ENCODE data around the gene ZBTB3. TPM values are rescaled to one million over a fixed set of nuclear protein-coding genes. Genes with fewer than 3 reads are reported as not detected.
A peak's percentile ranks its signal among the peaks of the same experiment; 100 is the strongest.
"Not testable (repeated sequence)": the region's sequence is repeated elsewhere in the genome, so short reads cannot be mapped to it uniquely, and the experiment has no call there.

ZBTB3 gene
- total RNA-seq, 3 donors from 2014 or later (not counting 1 experiment from before 2014, with no cell fraction given): 5.4 to 9.6 (median 8.8) TPM

DNA sequence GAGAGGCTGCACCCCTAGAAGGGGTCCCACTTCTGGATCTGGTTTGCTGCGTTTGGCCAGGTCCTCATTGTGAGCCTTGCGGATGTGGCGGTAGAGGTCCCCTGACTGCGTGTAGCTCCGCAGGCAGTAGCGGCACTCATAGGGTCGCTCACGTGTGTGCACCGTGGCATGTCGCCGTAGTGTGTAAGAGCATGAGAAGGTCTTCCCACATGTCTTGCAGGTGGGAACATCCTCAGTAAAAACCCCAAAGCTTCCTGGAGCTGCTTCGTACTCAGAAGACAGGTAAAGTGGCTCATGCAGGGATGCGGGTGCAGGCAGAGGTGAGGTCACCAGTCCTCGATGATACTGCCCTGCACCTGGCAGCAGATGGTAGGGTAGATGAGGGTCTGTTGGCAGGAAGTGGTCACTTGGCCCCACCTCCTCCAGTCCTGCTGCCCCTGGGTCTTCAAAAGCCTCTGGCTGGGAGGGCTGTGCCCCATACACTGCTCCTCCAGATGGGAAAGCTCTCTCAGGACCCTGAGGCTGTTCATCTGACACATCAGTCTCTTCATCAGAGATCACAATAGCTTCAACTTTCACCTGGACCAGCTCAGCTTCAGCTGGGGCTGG is 1.7 kb downstream of the ZBTB3 start:
- Mint-ChIP-seq H3K36me3 (no peaks in the 10 kb centered on the region), H3K9me3 (no peaks in the 10 kb centered on the region), H3K4me3 (peak overlapping the region; percentile 49), H3K4me1 (peaks cover 9 to 13% of the 10 kb centered on the region in 2 donors), H3K27me3 (ENCODE audit: low read depth in 2 of 2) (no peaks in the 10 kb centered on the region), H3K27ac (peak overlapping the region in 1 of 2 donors; percentile 14)
- H3K27ac ChIP-seq (ENCODE audit: low read length): no peak overlapping the region
- H3K4me1 ChIP-seq (ENCODE audit: control insufficient read depth, insufficient read depth, low read length): peaks cover 22% of the 10 kb centered on the region
- intact Hi-C loops (cut with micrococcal nuclease): no loop called here
- no peaks in the 10 kb centered on the region for H3K27me3 ChIP-seq (ENCODE audit: control insufficient read depth, insufficient read depth, low read length)
- H3K36me3 ChIP-seq (ENCODE audit: control insufficient read depth, insufficient read depth, low read length): peaks cover 6% of the 10 kb centered on the region
- H3K4me3 ChIP-seq (ENCODE audit: low read length): no peak overlapping the region
- ATAC-seq: no peak
- 94% methylated on average over 14 of the region's 14 CpGs for WGBS (ENCODE audit: insufficient coverage)
- no peak for DNase-seq
- H3K9me3 ChIP-seq (ENCODE audit: control insufficient read depth, insufficient read depth, low read length): no peaks in the 10 kb centered on the region
- TF ChIP-seq, protein P1, sequence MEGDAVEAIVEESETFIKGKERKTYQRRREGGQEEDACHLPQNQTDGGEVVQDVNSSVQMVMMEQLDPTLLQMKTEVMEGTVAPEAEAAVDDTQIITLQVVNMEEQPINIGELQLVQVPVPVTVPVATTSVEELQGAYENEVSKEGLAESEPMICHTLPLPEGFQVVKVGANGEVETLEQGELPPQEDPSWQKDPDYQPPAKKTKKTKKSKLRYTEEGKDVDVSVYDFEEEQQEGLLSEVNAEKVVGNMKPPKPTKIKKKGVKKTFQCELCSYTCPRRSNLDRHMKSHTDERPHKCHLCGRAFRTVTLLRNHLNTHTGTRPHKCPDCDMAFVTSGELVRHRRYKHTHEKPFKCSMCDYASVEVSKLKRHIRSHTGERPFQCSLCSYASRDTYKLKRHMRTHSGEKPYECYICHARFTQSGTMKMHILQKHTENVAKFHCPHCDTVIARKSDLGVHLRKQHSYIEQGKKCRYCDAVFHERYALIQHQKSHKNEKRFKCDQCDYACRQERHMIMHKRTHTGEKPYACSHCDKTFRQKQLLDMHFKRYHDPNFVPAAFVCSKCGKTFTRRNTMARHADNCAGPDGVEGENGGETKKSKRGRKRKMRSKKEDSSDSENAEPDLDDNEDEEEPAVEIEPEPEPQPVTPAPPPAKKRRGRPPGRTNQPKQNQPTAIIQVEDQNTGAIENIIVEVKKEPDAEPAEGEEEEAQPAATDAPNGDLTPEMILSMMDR (IDR thresholded peaks at IDR 0.05): no peak

DNA sequence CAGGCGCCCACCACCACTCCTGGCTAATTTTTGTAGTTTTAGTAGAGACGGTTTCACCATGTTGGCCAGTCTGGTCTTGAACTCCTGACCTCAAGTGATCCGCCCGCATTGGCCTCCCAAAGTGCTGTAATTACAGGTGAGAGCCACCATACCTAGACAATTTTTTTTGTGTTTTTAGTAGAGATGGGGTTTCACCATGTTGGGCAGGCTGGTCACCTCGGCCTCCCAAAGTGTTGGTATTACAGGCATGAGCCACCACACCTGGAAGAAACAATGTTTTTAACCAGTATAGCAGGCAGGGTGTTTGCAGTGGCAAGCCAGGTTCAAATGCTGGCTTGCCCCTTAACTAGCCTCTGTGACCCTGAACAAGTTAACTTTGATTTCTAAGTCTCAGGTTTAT is 4.0 kb downstream of the ZBTB3 start:
- H3K27ac ChIP-seq (ENCODE audit: low read length); intact Hi-C loops (cut with micrococcal nuclease); H3K4me3 ChIP-seq (ENCODE audit: low read length); H3K36me3 ChIP-seq (ENCODE audit: control insufficient read depth, insufficient read depth, low read length); H3K27me3 Mint-ChIP-seq (ENCODE audit: low read depth in 2 of 2); H3K27ac Mint-ChIP-seq; DNase-seq; H3K27me3 ChIP-seq (ENCODE audit: control insufficient read depth, insufficient read depth, low read length); ATAC-seq; H3K36me3 Mint-ChIP-seq; H3K4me3 Mint-ChIP-seq; H3K9me3 ChIP-seq (ENCODE audit: control insufficient read depth, insufficient read depth, low read length); H3K9me3 Mint-ChIP-seq: not testable (repeated sequence)
- peaks cover 9 to 13% of the 10 kb centered on the region in 2 donors for H3K4me1 Mint-ChIP-seq
- over 99% methylated on average over 5 of the region's 5 CpGs for WGBS (ENCODE audit: insufficient coverage)
- H3K4me1 ChIP-seq (ENCODE audit: control insufficient read depth, insufficient read depth, low read length): peaks cover 22% of the 10 kb centered on the region

DNA sequence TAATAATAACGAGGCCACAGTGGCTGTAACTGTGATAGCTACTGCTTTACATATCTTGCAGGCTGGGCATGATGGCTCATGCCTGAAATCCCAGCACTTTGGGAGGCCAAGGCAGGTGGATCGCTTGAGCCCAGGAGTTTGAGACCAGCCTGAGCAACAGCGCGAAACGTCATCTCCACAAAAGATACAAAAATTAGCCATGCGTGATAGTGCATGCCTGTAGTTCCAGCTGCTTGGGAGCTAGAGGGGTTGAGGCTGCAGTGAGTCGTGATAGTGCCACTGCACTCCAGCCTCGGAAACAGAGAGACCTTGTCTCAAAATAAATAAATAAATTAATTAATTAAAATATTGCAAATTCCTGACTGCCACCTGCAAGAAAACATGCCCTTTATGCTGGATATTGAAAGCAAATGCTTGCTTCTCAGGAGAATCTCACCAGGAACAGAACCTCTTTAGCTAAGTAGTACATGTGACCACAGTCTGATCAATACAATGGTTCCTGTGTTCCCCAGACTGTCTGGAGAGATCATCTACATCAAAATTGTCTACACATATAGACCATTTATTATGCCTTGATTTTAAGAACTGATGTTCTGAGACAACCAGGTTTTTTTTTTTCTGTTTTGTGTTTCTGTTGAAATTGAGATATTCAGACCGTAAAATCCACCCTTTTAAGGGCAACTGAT is 6.3 kb downstream of the ZBTB3 start:
- no peak overlapping the region for H3K4me3 Mint-ChIP-seq
- H3K4me1 Mint-ChIP-seq: peaks cover 0 to 6% of the 10 kb centered on the region in 2 donors
- Histone ChIP-seq H3K27me3 (ENCODE audit: control insufficient read depth, insufficient read depth, low read length) (no peaks in the 10 kb centered on the region), H3K9me3 (ENCODE audit: control insufficient read depth, insufficient read depth, low read length) (no peaks in the 10 kb centered on the region), H3K27ac (ENCODE audit: low read length) (no peak overlapping the region), H3K36me3 (ENCODE audit: control insufficient read depth, insufficient read depth, low read length) (peaks cover 6% of the 10 kb centered on the region), H3K4me3 (ENCODE audit: low read length) (no peak overlapping the region), H3K4me1 (ENCODE audit: control insufficient read depth, insufficient read depth, low read length) (peaks cover 5% of the 10 kb centered on the region)
- 96% methylated on average over 6 of the region's 9 CpGs for WGBS (ENCODE audit: insufficient coverage)
- H3K27me3 Mint-ChIP-seq (ENCODE audit: low read depth in 2 of 2): no peaks in the 10 kb centered on the region
- ATAC-seq (no peak), DNase-seq (no peak)
- no peaks in the 10 kb centered on the region for H3K36me3 Mint-ChIP-seq
- H3K27ac Mint-ChIP-seq: no peak overlapping the region
- TF ChIP-seq, protein P1 (IDR thresholded peaks at IDR 0.05): no peak
- no peaks in the 10 kb centered on the region for H3K9me3 Mint-ChIP-seq
- intact Hi-C loops (cut with micrococcal nuclease): no loop called here

DNA sequence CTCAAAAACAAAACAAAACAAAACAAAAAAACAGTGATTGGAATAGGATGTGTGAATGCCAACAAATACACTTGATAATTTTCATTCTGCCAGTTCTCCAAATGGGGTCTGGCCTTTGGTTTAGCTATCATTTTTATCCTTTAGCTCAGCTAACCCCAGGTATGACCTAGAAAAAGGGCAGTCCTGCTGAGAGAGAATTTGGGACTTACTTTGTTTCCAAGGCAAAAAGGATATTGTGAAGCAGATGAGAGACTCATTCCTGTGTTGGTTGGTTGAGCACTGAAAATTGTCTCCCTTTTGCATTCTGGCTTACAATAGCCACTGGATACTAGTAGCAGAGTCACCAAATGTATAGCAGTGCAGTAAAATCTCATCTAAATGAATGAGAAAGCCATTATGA is 16.8 kb downstream of the ZBTB3 start:
- Mint-ChIP-seq H3K27ac (no peak overlapping the region), H3K27me3 (ENCODE audit: low read depth in 2 of 2) (no peaks in the 10 kb centered on the region), H3K9me3 (no peaks in the 10 kb centered on the region), H3K36me3 (peaks cover 5% of the 10 kb centered on the region), H3K4me3 (no peak overlapping the region), H3K4me1 (peaks cover 0 to 6% of the 10 kb centered on the region in 2 donors)
- TF ChIP-seq, protein P1 (IDR thresholded peaks at IDR 0.05): no peak
- H3K9me3 ChIP-seq (ENCODE audit: control insufficient read depth, insufficient read depth, low read length): no peaks in the 10 kb centered on the region
- H3K27me3 ChIP-seq (ENCODE audit: control insufficient read depth, insufficient read depth, low read length): no peaks in the 10 kb centered on the region
- no peaks in the 10 kb centered on the region for H3K4me1 ChIP-seq (ENCODE audit: control insufficient read depth, insufficient read depth, low read length)
- no peak overlapping the region for H3K4me3 ChIP-seq (ENCODE audit: low read length)
- ATAC-seq: no peak
- intact Hi-C loops (cut with micrococcal nuclease): no loop called here
- no peak overlapping the region for H3K27ac ChIP-seq (ENCODE audit: low read length)
- DNase-seq: no peak
- H3K36me3 ChIP-seq (ENCODE audit: control insufficient read depth, insufficient read depth, low read length): peaks cover 60% of the 10 kb centered on the region

Measured in natural killer cell (primary cell).